HuH-7.5 (cell line): ENCODE results near the gene CPNE8.

Experiments
- DNase-seq: peaks from one replicate; pipeline ENCODE4 v3.0.0; 2011; ENCODE audit warnings: low spot score

Gene CPNE8

GRCh38 chr12:38905480-38906351 is at the start of gene CPNE8:
CPNE8 (minus strand) TSS chr12:38905591; CDS start chr12:38905534, 57 bp downstream.
- peak; percentile 32 for DNase-seq

GRCh38 chr12:38954238-38954873 is 49.0 kb upstream of the CPNE8 start:
- no peak for DNase-seq

- DNase-seq: no peak
These were observed 44.0 kb upstream of the CPNE8 start for GRCh38 chr12:38949363-38949762.

GRCh38 chr12:38934686-38935085 is 29.3 kb upstream of the CPNE8 start:
- no peak for DNase-seq

- no peak for DNase-seq
These were observed 28.7 kb upstream of the CPNE8 start for GRCh38 chr12:38934078-38934584.

- no peak for DNase-seq
These were observed 26.9 kb upstream of the CPNE8 start for GRCh38 chr12:38932320-38932719.

GRCh38 chr12:38931461-38931860 is 26.1 kb upstream of the CPNE8 start:
- DNase-seq: no peak

GRCh38 chr12:38930990-38931389 is 25.6 kb upstream of the CPNE8 start:
- DNase-seq: no peak

- no peak for DNase-seq
These were observed 21.1 kb upstream of the CPNE8 start for GRCh38 chr12:38926501-38926900.

- DNase-seq: peak; percentile 30
These were observed 15.8 kb upstream of the CPNE8 start for GRCh38 chr12:38921025-38921677.

GRCh38 chr12:38919191-38919590 is 13.8 kb upstream of the CPNE8 start:
- no peak for DNase-seq

GRCh38 chr12:38915429-38916182 is 10.2 kb upstream of the CPNE8 start:
- no peak for DNase-seq

- no peak for DNase-seq
These were observed 6.7 kb upstream of the CPNE8 start for GRCh38 chr12:38912116-38912515.

- DNase-seq: no peak
These were observed 6.2 kb upstream of the CPNE8 start for GRCh38 chr12:38911611-38912010.

GRCh38 chr12:38907201-38907923 is 2.0 kb upstream of the CPNE8 start:
- DNase-seq: no peak

GRCh38 chr12:38906482-38907200 is 1.2 kb upstream of the CPNE8 start:
- peak; percentile 68 for DNase-seq

GRCh38 chr12:38904537-38905479 is 583 bp downstream of the CPNE8 start:
- DNase-seq: peak; percentile 39

- DNase-seq: no peak
These were observed 1.8 kb downstream of the CPNE8 start for GRCh38 chr12:38903596-38903995.

- no peak for DNase-seq
These were observed 7.2 kb downstream of the CPNE8 start for GRCh38 chr12:38898001-38898684.
